Non-pigmented ciliary epithelial cell (primary cell): ENCODE results near the gene MED26.

Source experiments
- DNase-seq: peaks from one replicate; pipeline ENCODE4 v3.0.0-alpha.2; 2010; ENCODE audit warnings: low read depth

MED26 gene

DNA sequence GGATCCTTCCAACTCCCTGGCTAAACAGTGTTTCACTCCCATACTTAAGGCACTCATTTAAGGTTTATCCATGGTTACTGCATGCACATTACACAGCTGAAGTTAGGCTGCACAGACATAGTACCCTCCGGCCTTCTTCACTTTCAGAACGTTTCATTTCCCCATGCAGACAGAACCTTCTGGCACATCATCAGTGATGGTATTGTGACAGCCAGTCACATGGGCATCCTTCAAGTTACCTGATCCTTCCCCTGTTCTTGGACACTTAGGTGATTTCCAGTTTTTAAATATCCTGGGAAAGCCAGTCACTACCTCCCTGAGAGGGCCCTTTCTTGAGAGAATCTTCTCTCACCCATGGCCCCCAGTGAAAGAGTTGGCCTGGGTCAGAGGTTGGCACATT, 22.8 kb upstream of the MED26 start:
- DNase-seq: no peak

DNA sequence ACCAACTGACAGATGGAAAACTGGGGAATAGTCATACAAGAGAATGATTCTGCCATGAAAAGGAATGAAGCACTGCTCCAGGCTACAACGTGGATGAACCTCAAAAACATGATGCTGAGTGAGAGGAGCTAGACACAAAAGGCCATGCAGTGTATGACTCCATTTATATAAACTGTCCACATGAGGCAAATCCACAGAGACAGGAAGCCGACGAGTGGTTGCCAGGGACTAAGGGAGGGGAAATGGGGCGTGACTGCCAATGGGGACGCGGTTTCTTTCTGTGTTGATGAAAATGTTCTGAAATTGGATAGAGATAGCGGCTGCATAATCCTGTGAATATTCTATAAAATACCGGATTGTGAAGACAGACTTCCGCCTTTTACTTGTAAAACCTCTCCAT, 21.7 kb upstream of the MED26 start:
- DNase-seq: no peak

DNA sequence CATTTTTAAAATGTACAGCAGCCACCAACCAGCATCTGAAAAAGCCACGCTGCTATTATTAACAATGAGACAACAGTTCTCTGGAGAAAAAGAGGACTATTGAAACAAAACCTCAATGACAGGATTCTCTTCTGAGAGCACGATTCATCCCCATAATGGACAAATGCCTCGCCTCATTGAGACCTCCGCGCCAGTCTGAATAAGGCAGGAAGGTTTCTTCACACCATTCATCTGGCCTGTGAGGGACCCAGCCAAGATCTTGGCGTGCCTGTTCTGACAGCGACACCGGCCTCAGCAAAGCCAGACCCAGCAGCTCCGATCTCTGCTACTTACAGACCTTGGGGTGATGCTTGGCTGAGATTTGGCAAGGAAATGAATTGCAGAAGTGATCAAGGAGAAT, 17.1 kb upstream of the MED26 start:
- no peak for DNase-seq

DNA sequence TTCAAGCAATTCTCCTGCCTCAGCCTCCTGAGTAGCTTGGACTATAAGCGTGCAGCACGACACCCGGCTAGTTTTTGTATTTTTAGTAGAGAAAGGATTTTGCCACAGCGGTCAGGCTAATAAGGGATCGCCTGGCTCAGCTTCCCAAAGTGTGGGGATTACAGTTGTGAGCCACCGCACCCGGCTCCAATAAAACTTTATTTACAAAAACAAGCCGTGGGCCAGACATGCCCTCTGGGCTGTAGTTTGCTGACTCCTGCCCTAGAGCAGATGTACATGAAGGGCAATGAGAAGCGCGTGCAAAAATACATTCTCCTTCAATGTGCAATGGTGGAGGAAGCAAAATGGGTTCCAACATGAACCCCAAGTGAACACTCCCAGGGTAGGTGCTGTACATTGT, 13.7 kb upstream of the MED26 start:
- no peak for DNase-seq

DNA sequence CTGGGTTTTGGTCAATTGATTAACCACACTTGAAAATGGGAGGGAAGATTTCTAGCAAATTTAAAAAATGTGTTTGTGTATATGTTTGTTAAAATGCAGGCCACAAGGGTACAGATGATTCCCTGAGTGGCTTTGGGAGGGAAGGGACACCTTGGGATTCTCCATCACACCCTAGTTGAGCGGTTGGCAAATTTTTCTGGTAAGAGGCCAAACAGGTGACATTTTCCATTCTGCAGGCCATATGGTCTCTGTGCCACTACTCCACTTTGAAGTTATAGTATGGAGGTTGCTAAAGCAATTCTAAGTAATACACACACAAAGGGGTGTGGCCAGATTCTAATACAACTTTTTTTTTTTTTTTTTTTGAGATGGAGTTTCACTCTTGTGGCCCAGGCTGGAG, 12.9 kb upstream of the MED26 start:
- no peak for DNase-seq

DNA sequence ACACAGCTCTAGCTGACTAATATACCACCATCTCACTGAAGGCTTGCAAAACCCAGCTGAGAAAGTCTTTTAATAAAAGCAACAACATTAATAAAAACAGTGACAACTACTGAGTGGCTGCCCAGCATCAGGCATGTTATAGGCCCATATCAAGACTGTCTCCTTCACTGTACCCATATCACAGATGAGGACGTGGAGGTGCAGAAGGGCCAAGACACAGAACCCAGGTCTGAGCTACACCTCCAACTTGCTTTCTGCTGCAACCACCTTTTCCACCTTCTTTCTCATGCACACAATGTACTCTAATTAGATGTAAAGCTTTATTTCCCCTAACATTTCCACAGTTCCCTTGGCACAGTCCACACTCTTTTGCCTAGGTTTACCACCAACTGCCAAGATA, 10.7 kb upstream of the MED26 start:
- no peak for DNase-seq

DNA sequence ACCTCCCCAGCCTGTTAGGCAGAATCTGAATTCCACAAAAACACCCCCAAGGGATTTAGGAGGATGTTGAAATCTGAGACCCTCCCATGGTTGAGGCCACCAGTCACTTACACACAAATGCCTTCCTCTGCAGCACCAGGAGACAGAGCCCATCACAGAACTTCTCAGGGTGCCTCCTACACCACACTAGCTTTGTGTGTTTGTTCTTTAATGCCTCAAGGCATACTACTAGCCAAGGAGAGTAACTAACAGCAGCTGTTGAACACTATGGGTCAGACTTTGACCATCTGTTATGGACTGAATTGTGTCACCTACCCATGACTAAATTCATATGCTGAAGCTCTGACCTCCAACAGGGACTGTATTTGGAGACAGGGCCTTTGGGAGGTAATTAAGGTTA, 9.5 kb upstream of the MED26 start:
- no peak for DNase-seq

DNA sequence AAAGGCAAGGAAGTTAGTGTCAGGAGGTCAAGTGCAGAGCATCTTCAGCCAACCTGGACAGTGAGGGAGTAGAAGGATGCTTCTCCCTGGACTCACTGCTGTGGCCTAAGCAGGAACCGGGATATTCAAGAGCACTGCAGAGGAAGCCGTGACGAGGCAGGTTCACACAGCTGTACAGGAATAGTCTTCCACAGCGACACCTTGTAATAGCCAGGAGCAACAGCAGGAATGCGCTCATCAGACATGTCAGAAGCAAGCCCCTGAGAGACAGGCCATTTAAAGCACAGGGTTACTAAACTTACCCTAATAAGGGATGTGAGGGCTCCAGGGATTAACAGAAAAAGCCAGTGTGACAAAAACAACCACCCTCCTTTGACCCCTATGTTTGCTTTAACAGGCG, 3.5 kb upstream of the MED26 start:
- no peak for DNase-seq

DNA sequence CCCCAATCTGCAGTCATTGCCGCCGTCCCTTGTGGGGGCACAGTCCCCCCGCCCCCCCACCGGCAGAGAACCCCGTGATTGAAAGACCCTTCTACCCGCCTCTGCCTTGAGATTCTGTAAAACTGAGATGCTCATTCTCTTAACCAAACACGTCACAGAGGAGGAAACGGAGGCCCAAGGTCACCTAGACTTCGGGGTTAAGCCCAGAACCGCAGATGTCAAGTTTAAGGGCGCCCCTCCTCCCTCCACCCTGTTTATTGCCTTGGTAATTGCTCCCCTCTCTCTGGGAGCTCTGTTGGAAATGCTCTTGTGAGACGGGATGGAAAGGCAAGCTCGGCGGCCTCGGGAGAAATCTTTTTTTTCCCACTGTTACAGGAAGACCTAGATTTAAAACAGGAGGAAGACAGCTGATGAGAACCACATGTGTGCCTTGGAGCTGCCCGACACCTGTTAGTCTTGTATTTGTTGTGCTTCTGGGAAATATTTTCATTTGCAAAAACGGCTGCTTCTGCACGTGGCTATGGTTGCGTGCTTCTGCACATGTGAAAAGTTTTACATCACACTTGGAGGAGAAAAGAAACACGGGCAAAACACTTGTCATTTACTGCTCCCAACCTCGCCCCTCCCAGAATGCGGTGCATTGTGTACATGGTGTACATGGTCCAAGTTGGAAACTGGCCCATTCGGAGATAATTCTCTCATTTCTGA, 1.1 kb upstream of the MED26 start:
- DNase-seq: no peak

DNA sequence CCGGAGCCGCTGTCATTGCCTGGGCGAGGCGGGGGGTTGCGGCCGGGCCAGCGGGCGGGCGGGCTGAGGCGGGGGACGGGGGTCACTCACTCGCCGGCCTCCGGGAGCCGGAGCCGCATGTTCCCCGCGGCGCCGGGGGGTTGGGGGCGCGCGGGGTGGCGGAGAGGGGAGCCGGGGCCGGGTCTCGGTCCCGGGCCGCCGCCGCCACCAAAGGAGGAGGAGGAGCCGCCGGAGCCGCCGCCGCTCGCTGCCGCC, 149 bp downstream of the MED26 start:
- no peak for DNase-seq

DNA sequence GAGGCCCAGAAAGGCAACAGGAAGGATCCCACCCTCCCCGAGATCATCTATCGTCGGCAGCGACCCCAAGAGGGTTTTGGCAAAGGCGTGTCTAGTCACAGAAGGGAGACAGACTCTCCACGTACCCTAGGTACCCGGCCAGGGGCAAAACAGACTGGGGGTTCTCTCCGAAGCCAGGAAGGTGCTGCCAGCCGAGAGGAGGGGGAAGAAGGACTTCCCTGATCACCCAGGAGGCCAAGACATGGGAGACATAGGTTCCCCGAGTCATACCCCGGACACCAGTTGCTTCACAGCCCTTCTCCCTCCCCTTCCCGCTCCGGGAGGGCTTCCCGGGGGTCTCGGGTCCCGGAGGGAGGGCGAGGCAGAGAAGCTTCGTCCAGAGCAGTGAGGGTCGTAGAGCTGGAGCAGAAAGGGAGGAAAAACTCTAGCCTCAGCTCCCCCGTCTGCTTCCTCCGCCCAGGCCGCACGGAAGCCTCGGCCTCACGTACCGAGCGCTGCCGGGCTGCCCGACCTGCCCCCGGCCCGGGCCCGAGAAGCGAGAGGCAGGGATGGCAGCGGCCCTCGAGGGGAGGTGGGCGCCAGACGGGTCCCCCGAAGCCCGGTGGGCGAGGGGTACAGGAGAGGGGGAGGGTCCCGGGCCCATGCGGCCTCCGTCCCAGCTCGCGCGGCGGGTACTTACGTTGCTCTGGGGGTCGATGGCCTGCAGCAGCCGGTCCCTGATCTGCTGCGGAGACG, 644 bp downstream of the MED26 start:
- no peak for DNase-seq

DNA sequence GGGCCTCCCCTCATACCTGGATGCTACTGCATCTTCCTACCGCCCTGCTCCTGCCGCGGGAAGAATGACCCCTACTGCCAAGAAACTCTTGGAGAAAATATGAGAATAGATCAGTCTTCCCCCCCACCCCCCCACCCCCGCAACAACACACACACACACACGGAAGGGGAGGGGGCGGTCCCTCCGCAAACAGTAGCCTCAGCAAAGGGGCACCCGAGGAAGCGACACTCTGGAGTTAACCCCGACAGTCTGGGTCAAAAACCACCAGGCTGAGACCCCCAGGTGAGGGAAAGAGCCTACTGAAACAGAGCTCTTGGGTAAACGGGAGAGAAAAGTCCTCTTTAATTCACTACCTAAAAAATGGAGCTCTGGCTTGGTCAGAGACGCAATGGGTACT, 1.2 kb downstream of the MED26 start:
- DNase-seq: no peak

DNA sequence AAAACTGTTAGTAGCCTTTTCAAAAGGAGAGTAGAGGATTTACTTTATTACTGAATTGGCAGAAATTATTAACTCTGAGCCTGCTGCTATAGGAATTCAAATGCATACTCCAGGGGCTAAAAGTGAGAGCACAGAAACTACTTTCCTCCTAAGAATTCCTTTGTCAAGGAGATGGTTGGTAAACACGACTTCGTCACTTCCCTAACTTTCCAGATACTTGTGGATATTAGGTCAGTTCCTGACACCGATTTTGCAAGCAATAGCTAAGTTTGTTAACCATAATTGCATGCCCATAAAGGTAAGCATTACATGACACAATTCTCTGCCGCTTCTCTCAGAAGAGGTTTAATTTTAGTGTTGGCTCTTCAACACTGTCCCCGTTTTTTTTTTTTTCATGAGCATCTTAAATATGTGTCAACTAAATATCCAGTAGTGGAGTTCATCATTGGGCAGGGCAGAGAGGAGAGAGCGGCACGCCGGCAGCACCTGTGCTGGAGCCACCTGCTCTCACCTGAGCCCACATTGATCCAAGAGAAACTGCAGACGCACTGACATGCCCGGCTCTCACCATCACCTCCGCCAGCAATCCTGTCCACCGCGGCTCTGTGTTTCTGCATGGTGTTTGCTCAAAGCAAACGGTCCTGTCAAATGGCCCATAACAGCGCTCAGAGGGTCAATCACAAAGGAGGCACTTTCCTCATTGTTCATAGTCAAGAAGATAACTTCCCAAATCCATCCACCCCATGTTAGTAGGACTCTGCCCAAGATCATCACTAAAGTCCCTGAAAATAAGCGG, 2.6 kb downstream of the MED26 start:
- DNase-seq: no peak

DNA sequence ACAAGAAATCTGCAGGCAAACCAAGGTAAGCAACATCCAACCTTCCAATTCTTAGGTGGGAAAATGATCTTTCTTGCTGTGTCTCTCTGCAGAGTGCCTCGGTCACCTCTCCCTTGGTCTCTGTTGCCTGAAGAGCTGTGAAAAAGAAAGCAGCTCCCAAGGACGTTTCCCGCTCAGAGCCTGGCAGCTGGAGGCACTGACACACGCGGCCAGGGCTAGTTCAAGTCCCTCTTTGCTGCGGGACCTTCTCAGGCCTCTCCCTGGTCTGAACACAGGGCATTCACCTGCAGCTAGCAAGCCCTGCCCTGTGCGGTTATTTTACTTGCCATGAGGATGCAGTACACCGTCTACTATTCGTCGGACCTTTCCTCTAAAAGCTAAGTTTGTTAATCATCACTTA, 3.8 kb downstream of the MED26 start:
- no peak for DNase-seq

DNA sequence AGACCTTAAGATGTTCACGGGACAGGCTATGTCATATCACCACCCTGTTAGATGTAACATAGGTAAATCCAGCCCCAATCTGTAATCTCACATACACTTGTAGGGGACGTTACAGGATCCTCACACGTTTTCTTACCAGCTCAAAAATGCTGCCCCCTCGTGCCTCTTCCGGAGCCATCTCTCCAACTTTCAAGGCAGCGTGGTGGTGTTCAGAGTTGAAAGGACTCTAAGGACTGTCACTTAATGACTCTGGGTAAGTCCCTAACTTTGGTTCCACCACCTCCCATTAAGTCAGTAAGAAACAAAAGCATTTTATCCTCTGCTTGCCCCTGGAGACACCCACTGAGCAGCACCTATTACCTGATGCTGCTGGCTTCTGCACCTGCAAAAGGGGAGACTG, 4.4 kb downstream of the MED26 start:
- no peak for DNase-seq

DNA sequence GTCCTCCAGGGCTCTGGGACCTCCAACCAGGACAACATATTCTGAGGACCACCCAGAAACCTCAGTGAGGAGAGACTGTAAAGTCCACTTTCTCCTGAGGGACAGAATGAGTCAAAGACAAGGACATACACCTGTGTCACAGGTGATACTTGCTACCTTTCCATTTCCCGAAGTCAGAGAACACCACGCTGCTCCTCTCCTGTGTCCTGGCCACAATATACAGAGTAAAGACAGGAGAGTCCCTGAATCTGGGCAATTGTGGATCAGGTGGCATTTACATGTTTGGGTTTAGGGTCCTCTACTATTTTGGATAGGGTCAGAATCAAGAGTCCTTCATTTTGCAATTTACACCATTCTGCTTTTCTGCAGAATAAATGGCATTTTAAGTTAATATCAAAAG, 4.9 kb downstream of the MED26 start:
- no peak for DNase-seq

DNA sequence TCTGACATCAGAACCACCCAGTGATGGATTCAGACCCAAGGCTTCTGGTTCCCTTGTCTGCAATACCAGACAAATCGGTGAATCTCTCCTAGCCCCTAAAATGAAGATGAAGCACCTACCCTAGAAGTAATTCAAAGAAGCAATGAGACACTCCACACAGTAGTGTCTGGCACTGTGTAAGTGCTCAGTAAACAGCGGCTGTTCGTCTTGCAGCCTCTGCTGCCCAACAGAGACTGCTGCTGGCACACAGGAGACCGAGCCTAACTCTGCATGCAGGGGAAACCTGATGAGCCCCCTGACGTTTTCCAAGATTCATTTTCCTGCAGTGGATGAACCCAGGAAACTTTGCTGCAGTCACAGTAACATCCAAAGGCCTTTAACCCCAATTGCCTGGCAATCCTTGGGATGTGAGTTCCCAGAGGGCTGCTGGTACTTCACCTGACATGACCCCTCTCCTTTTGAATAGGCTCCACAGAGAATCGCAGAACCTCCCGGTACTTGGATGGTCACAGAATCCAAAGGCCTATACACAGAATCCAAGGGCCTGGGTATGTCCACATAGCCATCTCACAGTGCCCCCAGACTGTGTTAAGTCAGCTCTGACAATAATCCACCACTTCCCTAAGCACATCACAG, 6.7 kb downstream of the MED26 start:
- no peak for DNase-seq

DNA sequence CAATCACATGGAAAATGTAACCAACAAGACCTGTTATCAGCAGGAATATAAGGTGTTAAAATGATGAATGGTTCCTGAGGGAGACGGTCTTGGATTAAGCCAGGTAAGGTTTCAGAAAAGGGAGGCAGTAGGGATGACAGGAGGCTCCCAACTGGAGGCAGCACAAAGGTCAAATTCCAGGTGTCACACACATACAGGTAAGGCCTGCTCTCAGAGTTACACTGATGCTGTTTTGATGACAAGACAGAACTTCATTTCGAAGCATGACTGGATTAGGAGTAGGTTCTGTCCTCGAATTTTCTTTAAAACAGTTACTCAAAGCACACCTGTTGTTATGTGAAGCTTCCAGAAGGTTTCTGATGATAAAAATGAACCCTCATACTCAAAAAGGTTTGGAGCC, 7.4 kb downstream of the MED26 start:
- DNase-seq: no peak

DNA sequence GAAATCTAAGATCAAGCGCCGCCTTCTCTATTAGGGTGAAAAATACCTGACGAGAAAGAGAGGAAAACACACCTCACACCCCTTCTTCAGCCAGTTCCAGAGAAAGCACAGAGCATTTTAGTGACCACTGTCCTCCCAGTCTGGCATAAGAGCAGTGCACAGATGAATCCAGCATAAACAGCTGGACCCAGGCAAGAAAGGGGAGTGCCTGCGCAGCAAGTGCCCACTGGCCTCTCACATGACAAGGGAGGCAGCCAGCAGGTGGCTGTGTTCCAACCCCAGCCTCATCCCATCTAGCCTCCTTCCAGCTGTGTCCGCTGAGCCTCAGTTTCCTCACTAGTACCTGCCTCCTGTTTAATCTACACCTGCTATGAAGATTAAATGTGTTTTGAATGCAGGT, 8.0 kb downstream of the MED26 start:
- DNase-seq: no peak

DNA sequence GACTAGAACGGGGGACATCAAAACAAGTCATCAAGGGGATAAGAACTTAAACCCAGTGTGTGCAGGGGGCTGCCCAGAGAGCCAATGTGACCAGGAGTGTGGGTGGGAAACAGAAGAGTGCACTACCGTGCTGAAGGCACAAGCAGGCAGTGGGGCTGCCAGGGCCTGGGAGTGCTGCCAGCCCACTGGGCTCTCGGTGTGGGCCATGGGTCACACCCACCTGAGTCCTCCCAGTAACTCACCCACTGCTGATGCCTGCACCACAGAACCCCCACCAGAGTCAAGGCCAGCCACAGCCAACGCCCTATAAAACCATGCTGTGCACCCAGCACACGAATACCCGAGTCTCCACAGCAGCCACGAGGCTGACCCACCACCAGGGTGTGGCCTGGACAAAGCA, 8.5 kb downstream of the MED26 start:
- no peak for DNase-seq

DNA sequence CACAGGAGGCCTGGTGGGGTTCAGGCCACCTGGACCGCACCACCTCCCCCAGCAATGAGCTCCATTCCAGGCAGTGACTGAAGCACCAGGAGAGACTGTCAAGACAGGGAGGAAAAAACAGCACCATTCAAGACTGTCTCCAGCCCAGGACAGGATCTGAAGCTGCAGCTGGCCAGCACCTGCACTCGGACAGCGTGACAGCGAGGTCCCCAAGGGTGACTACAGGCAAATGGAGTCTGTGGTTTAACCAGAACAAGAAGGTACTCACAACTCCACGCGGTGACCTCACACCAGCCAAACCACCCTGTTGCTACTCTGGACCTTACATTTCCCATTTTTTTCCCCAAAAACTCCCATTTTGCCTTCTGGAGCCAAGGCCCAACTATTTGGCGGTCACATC, 9.8 kb downstream of the MED26 start:
- no peak for DNase-seq

DNA sequence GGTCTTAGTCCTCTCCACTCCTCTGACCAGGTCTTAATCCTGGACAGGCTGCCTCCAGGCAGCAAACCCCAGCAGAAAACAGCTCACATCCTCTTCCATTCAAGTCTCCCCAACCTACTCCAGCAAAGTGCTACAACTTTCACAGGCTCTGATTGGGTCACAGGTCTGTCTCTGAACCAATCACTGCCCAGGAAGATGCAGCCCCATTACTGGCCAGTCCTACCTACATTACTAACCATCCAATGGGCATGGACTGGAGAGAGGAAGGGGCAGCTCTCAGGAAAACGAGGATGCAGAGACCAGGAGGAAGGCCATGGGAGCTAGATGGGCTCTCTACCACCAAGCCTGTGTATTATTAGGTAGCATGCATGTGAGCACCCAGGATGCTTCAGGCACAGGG, 12.2 kb downstream of the MED26 start:
- DNase-seq: no peak

DNA sequence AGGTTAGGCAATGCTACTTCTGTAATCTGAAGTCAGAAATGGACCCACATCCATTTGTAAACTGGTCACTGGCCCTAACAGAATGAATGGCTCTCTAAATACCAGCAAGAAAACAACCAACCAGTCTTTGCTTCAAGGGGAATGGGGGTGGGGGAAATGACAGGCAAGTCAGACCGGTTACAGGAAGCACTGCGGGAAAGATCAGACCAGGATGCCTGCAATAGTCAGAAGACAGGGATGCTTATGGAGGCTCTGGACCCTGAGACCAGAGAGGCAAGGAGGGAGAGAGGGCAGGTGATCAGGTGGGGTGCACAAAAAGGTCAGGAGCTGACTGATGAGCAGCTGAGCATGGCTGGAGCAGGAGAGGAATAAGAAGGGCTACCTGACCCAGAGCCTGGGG, 13.1 kb downstream of the MED26 start:
- DNase-seq: no peak
